Lung (tissue), 12 donors: ENCODE data around the gene RPL7A. TPM values are rescaled to one million over a fixed set of nuclear protein-coding genes. Genes with fewer than 3 reads are reported as not detected.

Source experiments
- ATAC-seq: fragments of 200-7000 bp; cut with Tn5 transposase; one replicate; pipeline ENCODE4 v1.9.1; 2020; ENCODE audit warnings: moderate number of reproducible peaks; ENCODE audit not compliant: insufficient read depth, low FRiP score
- DNase-seq, 3 donors: peaks; one replicate each; pipeline ENCODE4 v3.0.0-alpha.2; 2013 to 2017
- H3K27ac ChIP-seq, 2 donors: one replicate each; pipeline ENCODE4 v1.5.1; 2013; ENCODE audit warnings: mild to moderate bottlenecking in 2 of 2, moderate library complexity in 2 of 2, control low read depth in 1 of 2, inconsistent platforms in 1 of 2, low read depth in 1 of 2, low read length in 1 of 2
- H3K27me3 ChIP-seq, 3 donors: one replicate each; pipeline ENCODE4 v1.5.1; 2013; ENCODE audit warnings: low read length in 2 of 3; ENCODE audit not compliant: control insufficient read depth in 3 of 3, insufficient read depth in 3 of 3
- H3K36me3 ChIP-seq, 4 donors: one replicate each; pipeline ENCODE4 v1.5.1; 2013; ENCODE audit warnings: low read length in 4 of 4, mild to moderate bottlenecking in 1 of 4, moderate library complexity in 1 of 4; ENCODE audit not compliant: control insufficient read depth in 4 of 4, insufficient read depth in 4 of 4
- H3K4me1 ChIP-seq, 5 donors: one replicate each; pipeline ENCODE4 v1.5.1; 2013; ENCODE audit warnings: low read length in 5 of 5, mild to moderate bottlenecking in 2 of 5, moderate library complexity in 1 of 5; ENCODE audit not compliant: control insufficient read depth in 5 of 5, insufficient read depth in 5 of 5
- H3K4me3 ChIP-seq: one replicate; pipeline ENCODE4 v1.5.1; 2013; ENCODE audit warnings: mild to moderate bottlenecking, control low read depth, moderate library complexity
- H3K9ac ChIP-seq, 2 donors: one replicate each; pipeline ENCODE4 v1.5.1; 2013; ENCODE audit warnings: low read length in 2 of 2, control low read depth in 1 of 2; ENCODE audit not compliant: insufficient read depth in 1 of 2
- H3K9me3 ChIP-seq, 4 donors: one replicate each; pipeline ENCODE4 v1.5.1; 2013; ENCODE audit warnings: low read length in 3 of 4, mild to moderate bottlenecking in 1 of 4, moderate library complexity in 1 of 4; ENCODE audit not compliant: control insufficient read depth in 4 of 4, insufficient read depth in 3 of 4
- WGBS, 2 donors: extraction: QIAGEN DNeasy Blood & Tissue Kit; methylation state at CpG; one replicate each; pipeline ENCODE4 v1.1.7; 2013; 5-methylcytosine and 5-hydroxymethylcytosine counted together
- polyA plus RNA-seq, 2 donors: library from polyadenylated mRNA; stranded (reverse); fragments of 200-250 nt; gene quantifications; one replicate each; pipeline ENCODE4 v1.2.1, GENCODE V29; 2013
- total RNA-seq, 2 donors: library from RNA; depleted of rRNA in 1 of 2; stranded (reverse); fragments of >200 nt in 1 of 2; gene quantifications; one replicate each; pipeline ENCODE4 v1.2.1, GENCODE V29; 2014 to 2021
- TF ChIP-seq, protein P1 (sequence below): IDR thresholded peaks from 2 replicates; pipeline ENCODE4 v1.5.1; 2012; ENCODE audit warnings: mild to moderate bottlenecking; ENCODE audit errors: control extremely low read depth, extremely low read depth
- donor health status: control.
- donor health status: control.
- donor health status: Bipolar disorder and iron deficiency.
- donor health status: healthy.
- donor health status: DM: yes; HTN: yes; CAD: no.

RPL7A gene
- total and polyA plus RNA-seq, 4 donors = 1,412 to 3,573 (median 2,118) TPM

DNA sequence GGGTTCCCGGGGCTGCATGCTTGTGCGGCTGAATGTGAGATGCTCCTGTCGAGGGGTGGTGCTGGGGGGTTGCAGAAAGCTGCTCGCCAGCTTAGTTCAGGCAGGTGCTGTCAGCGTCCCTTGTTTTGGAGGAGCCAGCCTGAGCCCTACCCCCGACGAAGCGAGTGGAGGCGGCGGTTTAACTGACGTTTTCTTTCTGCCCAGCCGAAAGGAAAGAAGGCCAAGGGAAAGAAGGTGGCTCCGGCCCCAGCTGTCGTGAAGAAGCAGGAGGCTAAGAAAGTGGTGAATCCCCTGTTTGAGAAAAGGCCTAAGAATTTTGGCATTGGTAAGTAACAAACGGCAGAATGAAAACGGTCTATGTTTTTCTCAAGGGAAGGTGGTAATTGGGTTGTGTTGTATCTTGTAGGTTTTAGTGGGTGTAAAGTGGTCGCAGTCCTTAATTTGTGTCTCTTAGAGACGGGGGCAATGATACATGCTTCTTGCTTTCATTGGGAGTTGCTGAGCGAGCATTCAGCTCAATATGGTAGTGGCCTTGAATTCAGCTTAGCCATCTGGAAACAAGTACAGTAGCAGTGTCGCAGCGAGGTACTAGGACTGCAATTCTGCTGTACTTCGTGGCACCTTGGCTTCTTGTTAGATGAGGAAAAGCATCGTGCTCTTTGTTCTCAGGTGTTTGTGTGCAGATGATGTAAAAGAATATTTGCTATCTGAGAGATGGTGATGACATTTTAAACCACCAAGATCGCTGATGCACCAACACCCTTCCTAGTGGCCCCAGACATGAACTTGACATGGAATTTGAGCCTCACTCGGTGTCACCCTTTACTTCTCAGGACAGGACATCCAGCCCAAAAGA lies 928 bp downstream of the RPL7A start:
- no peaks in the 10 kb centered on the region for H3K27me3 ChIP-seq
- peaks cover 0 to 23% (median 12%) of the 10 kb centered on the region in 5 donors for H3K4me1 ChIP-seq
- no peaks in the 10 kb centered on the region for H3K9me3 ChIP-seq
- peaks cover 12 to 71% (median 52%) of the 10 kb centered on the region in 4 donors for H3K36me3 ChIP-seq
- H3K9ac ChIP-seq = peak overlapping the region; percentile 92 to 98
- no peak for DNase-seq
- H3K4me3 ChIP-seq = peak overlapping the region; percentile 100
- no peak for ATAC-seq
- peak overlapping the region; percentile 66 to 97 for H3K27ac ChIP-seq
- TF ChIP-seq, protein P1, sequence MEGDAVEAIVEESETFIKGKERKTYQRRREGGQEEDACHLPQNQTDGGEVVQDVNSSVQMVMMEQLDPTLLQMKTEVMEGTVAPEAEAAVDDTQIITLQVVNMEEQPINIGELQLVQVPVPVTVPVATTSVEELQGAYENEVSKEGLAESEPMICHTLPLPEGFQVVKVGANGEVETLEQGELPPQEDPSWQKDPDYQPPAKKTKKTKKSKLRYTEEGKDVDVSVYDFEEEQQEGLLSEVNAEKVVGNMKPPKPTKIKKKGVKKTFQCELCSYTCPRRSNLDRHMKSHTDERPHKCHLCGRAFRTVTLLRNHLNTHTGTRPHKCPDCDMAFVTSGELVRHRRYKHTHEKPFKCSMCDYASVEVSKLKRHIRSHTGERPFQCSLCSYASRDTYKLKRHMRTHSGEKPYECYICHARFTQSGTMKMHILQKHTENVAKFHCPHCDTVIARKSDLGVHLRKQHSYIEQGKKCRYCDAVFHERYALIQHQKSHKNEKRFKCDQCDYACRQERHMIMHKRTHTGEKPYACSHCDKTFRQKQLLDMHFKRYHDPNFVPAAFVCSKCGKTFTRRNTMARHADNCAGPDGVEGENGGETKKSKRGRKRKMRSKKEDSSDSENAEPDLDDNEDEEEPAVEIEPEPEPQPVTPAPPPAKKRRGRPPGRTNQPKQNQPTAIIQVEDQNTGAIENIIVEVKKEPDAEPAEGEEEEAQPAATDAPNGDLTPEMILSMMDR = no peak
- WGBS, 2 donors = 19 to 22% methylated on average over 25 of the region's 25 CpGs

DNA sequence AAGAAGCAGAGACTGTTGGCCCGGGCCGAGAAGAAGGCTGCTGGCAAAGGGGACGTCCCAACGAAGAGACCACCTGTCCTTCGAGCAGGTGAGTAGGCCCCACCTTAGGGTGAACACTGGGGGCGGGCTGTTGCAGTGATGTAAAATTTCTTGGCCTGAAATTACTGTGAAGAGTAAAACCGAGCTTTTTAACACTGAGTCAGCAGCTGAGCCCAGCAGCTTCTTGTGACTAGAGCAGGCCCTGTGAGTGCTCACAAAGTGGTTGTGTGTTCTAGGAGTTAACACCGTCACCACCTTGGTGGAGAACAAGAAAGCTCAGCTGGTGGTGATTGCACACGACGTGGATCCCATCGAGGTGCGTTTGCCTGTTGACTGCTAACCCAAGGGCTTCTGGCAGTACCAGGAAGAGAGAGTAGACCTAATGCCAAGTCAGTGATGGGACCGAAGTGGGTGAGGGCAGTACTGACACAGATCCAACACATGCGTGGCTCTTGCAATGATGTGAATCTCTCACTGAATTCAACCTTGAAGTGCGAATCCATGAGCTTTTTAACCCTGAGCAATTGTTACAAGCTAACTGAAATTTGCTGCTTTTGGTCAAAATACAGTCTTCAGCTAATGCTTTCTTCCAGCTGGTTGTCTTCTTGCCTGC lies 2.1 kb downstream of the RPL7A start:
- Histone ChIP-seq H3K9me3 (no peaks in the 10 kb centered on the region), H3K27ac (no peak overlapping the region), H3K4me3 (no peak overlapping the region), H3K4me1 (peaks cover 0 to 23% (median 12%) of the 10 kb centered on the region in 5 donors), H3K27me3 (no peaks in the 10 kb centered on the region), H3K9ac (peak overlapping the region in 1 of 2 donors; percentile 98), H3K36me3 (peaks cover 12 to 64% (median 45%) of the 10 kb centered on the region in 4 donors)
- TF ChIP-seq, protein P1 = no peak
- DNase-seq (no peak), ATAC-seq (no peak)
- 86 to 88% methylated on average over 15 of the region's 15 CpGs for WGBS, 2 donors

DNA sequence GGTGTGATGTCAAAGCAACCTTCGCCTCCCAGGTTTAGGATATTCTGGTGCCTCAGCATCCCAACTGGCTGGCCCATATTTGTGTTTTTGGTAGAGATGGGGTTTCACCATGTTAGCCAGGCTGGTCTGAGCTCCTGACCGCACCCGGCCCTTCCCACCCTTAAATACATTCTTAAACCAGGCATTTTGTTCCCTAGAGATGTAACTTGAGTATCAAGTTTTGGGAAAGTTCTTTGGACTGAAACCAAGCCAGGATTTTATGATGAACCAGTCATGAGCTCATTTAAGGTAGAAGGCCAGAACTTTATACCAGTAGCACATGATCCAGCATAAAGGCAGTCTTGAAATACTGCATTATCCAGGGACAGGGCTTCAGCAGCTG lies 3.5 kb downstream of the RPL7A start:
- TF ChIP-seq, protein P1 = no peak
- H3K27ac ChIP-seq = no peak overlapping the region
- peaks cover 12 to 54% (median 38%) of the 10 kb centered on the region in 4 donors for H3K36me3 ChIP-seq
- H3K4me1 ChIP-seq = peaks cover 0 to 22% (median 9%) of the 10 kb centered on the region in 5 donors
- ATAC-seq (no peak), DNase-seq (no peak)
- no peaks in the 10 kb centered on the region for H3K27me3 ChIP-seq
- no peak overlapping the region for H3K9ac ChIP-seq
- H3K9me3 ChIP-seq = no peaks in the 10 kb centered on the region
- WGBS, 2 donors = 96% methylated on average over 3 of the region's 3 CpGs
- H3K4me3 ChIP-seq = no peak overlapping the region
